GM18502 (cell line): Measurements from ENCODE around the gene FBXW11.

ENCODE experiments used
- ATAC-seq: cut with Tn5 transposase; IDR thresholded peaks from one replicate; pipeline ENCODE4 v1.9.1; 2021; ENCODE audit warnings: mild to moderate bottlenecking; ENCODE audit not compliant: unreplicated experiment, poor library complexity

FBXW11 gene

GRCh38 chr5:172006321-172007174, at the start of gene FBXW11:
TSS of gene FBXW11 (minus strand) at chr5:172006638. CDS start at chr5:172006502, 136 bp downstream.
- peak; percentile 84 for ATAC-seq

- ATAC-seq, result no peak
Observed at GRCh38 chr5:172055996-172056395, 49.6 kb upstream of the FBXW11 start.

GRCh38 chr5:172055421-172055820, 49.0 kb upstream of the FBXW11 start:
- no peak for ATAC-seq

GRCh38 chr5:172054611-172055153, 48.2 kb upstream of the FBXW11 start:
- ATAC-seq, result no peak

GRCh38 chr5:172052450-172053236, 46.2 kb upstream of the FBXW11 start:
- ATAC-seq, result no peak

GRCh38 chr5:172051643-172052339, 45.4 kb upstream of the FBXW11 start:
- ATAC-seq, result no peak

- ATAC-seq, result no peak
Observed at GRCh38 chr5:172050080-172050479, 43.6 kb upstream of the FBXW11 start.

GRCh38 chr5:172049226-172049796, 42.9 kb upstream of the FBXW11 start:
- no peak for ATAC-seq

- no peak for ATAC-seq
Observed at GRCh38 chr5:172048539-172049101, 42.2 kb upstream of the FBXW11 start.

GRCh38 chr5:172048170-172048422, 41.7 kb upstream of the FBXW11 start:
- ATAC-seq, result no peak

- ATAC-seq, result no peak
Observed at GRCh38 chr5:172046593-172046992, 40.2 kb upstream of the FBXW11 start.

- no peak for ATAC-seq
Observed at GRCh38 chr5:172045315-172045632, 38.8 kb upstream of the FBXW11 start.

- ATAC-seq, result no peak
Observed at GRCh38 chr5:172044631-172045314, 38.3 kb upstream of the FBXW11 start.

GRCh38 chr5:172043865-172044264, 37.4 kb upstream of the FBXW11 start:
- no peak for ATAC-seq

GRCh38 chr5:172042183-172042582, 35.7 kb upstream of the FBXW11 start:
- ATAC-seq, result no peak

GRCh38 chr5:172038167-172038566, 31.7 kb upstream of the FBXW11 start:
- ATAC-seq, result no peak

GRCh38 chr5:172035049-172035448, 28.6 kb upstream of the FBXW11 start:
- no peak for ATAC-seq

- no peak for ATAC-seq
Observed at GRCh38 chr5:172031894-172032461, 25.5 kb upstream of the FBXW11 start.

- ATAC-seq, result no peak
Observed at GRCh38 chr5:172029876-172030275, 23.4 kb upstream of the FBXW11 start.
